Measurements from ENCODE around the gene RNF13. TPM values are rescaled to one million over a fixed set of nuclear protein-coding genes. Genes with fewer than 3 reads are reported as not detected.
"Not testable (repeated sequence)": the region's sequence is repeated elsewhere in the genome, so short reads cannot be mapped to it uniquely, and the experiment has no call there.

The RNF13 gene
- total RNA-seq, 1 donor, result 45.8 TPM

DNA sequence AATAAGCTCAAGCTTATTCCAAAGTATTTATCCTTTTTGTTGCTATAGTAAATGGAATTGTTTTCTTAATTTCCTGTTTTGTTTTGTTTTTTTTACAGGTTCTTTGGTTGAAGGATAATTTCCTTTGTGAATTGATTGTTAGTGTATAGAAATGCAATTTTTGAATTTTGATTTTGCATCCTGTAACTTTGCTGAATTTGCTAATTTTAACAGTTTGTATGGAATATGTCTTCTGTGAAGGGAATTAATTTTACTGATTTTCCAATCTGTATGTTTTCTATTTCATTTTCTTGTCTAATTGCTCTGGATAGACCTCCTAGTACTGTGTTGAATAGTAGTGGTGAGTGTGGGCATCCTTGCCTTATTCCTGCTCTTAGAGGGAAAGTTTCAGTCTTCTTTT is 129.4 kb downstream of the RNF13 start:
- DNase-seq (ENCODE audit: low read depth in 2 of 3, low spot score in 2 of 3), result no peak

DNA sequence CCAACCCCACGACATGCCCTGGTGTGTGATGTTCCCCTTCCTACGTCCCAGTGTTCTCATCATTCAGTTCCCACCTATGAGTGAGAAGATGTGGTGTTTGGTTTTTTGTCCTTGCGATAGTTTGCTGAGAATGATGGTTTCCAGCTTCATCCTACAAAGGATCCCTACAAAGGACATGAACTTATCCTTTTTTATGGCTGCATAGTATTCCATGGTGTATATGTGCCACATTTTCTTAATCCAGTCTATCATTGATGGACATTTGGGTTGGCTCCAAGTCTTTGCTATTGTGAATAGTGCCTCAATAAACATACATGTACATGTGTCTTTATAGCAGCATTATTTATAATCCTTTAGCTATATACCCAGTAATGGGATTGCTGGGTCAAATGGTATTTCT is 131.0 kb downstream of the RNF13 start:
- DNase-seq (ENCODE audit: low read depth in 2 of 3, low spot score in 2 of 3), result not testable (repeated sequence)

DNA sequence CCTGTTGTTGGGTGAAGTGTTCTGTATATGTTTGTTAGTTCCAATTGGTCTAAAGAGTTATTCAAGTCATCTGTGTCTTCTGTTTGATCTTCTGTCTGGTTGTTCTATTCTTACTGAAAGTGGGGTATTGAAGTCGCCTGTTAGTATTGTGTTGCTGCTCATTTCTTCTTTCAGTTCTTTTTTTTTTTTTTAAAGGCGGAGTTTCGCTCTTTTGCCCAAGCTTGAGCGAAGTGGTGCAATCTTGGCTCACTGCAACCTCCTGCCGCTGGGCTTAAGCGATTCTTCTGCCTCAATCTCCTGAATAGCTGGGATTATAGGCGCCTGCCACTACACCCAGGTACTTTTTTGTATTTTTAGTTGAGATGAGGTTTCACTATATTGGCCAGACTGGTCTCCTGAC is 134.2 kb downstream of the RNF13 start:
- DNase-seq (ENCODE audit: low read depth in 2 of 3, low spot score in 2 of 3), result no peak

DNA sequence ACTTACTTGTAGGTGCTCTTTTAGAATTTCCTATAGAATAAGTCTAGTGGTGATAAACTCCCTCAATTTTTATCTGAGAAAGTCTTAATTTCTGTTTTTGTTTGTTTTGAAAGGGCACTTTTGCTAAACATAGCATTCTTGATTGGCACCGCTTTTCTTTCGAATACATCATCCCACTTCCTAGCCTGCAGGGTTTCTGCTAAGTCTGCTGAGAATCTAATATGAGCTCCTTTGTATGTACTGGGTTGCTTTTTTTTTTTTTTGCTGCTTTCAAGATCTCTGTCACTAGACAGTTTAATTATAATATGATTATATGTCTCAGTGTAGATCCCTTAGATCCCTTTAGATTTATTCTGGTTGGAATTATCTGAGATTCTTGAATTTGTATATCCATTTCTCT is 136.2 kb downstream of the RNF13 start:
- no peak for DNase-seq (ENCODE audit: low read depth in 2 of 3, low spot score in 2 of 3)

DNA sequence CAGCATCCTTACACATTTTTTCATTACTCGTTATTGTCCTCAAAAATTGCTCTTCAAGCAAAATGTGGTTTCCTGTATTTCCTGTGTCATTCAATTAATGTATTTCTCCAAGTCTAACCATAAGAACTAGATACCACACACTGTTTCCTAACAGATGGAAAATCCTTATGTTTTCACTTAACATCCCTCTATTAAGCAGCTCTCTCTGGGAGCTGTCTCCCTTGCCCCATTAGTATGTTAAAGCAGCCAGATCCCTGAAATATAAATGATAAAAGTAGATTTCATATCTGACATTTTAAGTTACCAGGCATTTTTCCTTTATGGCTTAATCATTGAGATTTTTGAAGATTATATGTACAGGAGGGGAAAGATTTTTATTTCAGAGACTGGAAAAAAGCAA is 141.8 kb downstream of the RNF13 start:
- DNase-seq (ENCODE audit: low read depth in 2 of 3, low spot score in 2 of 3), result no peak

DNA sequence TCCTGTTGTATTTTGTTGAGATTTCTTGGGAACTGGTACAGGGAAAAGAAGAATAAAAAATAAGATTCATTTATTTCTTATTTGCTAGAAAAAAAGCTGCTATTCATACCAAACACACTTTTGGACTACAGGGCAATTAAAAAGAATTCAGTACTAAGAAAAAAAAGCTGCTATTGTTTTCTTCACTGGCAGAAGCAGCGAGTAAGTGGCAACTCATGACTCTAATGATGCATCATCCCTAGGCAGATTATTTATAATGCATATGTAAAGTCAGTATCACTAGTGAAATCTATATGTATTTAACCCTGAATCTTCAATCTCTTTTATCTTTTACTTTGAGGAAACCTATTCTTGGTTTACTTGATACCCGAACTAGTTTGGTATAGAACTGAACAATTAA is 142.4 kb downstream of the RNF13 start:
- DNase-seq (ENCODE audit: low read depth in 2 of 3, low spot score in 2 of 3), result no peak

DNA sequence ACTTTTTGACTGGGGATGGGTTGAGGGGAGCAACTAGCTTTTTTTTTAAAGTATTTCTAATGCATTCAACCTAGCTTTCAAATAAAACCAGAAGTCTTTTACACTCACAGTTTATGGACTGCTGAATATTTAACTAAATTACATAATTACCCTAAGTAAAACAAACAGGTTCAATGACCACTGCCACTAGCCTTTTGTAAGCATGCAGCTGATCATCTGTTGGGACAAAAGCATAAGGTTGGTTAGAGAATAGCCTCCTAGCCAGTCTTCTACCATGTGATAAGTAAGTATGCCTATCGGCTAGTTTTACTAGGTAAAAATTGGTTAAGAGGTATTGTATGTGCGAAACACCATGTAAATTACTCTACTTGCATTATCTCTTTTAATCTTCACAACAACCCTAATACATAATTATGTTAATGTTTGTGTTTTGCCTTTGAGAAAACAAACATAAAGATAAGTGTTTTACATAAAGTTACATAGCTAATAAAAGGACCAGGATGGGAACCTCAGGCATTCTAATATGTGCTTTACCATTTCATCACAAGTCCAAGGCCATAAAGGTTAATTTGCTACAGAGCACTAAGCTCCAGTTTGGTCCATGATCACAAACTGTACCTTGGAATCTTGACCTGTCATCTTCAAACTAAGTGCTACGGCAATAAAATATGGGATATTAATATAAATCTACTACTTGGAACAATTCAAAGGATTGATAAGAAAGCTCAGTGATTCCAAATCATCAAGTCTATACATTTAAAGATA is 144.5 kb downstream of the RNF13 start:
- no peak for DNase-seq (ENCODE audit: low read depth in 2 of 3, low spot score in 2 of 3)

DNA sequence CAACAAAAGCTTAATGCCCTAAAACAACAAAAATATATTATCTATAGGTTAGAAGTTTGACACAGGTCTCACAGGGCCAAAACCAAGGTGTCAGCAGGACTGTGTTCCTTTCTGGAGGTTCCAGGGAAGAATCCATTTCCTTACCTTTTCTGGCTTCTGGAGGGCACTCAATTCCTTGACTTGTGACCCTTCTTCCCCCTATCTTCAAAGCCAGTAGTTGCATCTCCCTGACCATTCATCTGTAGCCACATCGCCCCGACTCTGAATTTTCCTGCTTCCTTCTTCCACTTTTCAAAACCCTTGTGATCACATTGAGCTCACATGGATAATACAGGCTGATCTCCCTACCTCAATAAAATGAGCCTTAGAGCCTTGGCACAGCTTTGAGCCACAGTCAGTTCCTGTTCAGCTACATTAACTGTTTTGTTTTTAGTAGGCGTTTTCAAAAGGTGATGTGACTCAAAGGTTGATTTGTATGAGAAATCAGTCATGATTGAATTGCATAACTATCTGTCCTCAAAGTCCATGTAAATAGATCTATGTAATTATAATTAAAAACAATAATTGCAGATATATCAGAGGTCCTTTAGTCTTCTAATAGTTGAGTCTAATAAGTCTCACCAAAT is 145.3 kb downstream of the RNF13 start:
- no peak for DNase-seq (ENCODE audit: low read depth in 2 of 3, low spot score in 2 of 3)

DNA sequence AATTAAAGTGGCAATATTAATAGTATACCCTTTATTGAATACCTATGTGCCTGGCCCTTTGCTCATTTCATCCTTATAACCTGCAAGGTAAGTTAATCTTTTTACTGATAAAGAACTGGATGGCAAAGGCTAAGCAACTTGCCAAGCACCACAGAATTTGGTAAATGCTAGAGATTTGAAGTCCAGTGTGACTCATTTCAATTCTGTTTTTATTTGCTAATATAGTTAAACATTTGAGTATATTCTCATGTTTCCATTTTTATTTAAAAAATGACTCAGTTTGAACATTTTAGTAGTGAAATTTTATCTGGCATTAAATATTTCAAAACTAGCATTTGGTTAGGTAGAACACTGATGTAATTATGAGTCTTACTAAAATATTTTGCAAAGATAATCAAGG is 146.4 kb downstream of the RNF13 start:
- no peak for DNase-seq (ENCODE audit: low read depth in 2 of 3, low spot score in 2 of 3)

DNA sequence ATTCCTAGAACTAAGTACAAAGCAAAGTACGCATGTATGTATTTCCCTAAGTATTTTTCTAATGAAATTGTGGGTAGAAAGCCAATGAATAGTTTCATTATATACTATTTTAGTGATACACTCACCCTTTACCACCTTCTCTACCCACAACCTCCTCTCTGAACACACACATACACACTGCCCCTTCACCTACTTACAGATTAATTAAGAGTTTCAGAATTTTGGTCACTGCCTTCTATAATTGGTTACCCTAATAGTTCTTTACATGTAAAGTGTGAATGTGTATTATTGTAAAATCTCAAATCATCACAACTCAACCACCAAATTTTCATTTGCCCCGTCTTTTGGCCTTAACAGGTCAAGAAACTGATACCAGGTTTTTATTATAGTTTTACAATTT is 150.5 kb downstream of the RNF13 start:
- no peak for DNase-seq (ENCODE audit: low read depth in 2 of 3, low spot score in 2 of 3)

DNA sequence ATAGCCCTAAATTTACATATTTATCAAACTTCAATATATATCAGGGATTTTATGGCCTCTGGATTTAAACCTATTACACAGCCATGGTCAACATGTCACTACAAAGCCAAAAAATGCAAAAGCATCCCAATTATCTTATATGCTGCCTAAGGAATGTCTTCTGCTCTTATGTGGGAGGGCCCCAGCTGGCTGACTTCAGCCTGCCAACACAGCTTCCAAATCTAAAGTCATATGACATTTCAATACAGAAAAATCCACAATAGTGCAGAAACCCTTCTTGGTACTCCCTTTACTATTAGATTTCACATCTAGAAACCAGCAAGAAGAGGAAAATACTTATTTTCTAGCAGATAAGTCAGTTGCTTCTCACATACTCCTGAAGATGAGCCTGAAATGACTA is 151.3 kb downstream of the RNF13 start:
- DNase-seq (ENCODE audit: low read depth in 2 of 3, low spot score in 2 of 3), result no peak

DNA sequence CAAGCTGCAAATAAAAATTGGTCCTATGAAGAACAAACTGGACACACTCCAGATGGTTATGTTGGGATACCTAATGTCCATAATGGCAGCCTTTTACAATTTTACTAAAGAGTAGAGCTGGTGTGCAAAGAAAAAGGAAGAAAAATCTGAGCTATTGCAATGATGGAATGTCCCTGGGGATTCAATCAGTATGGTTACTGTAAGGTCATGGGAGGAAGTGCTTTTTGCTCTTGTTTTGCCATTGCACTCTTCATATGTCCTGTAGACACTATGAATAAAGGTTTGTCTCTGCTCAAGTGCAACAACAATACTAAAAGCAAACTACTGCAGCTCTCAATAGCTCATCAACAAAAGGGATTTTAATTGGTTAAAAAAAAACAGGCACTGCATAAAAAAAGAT is 152.3 kb downstream of the RNF13 start:
- no peak for DNase-seq (ENCODE audit: low read depth in 2 of 3, low spot score in 2 of 3)

DNA sequence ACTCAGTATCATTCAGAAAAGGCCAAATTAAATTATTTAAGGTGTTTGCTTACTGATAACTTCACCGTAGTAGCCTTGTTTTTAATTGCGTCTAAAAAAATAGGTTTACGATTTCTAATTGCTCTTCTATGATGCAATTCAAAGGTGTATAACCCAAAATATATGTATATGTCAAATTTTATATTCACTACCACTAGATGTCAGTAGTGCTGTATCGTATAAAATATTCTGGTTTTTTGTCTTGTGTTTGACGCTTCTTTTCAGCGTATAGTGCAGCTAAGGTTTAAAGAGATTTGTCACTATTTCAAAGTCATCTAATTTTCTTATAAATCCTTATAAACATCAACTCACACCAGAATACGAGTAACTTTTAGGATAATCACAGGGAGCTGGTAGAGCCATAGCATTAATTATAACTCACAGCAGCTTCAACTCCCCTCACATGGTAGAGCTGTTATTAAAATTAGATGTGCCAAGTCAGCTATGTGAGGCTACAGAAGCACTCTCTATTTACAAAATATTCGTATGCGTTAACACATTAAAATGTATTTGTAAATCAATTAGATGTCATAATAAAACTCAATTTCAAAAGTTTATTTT is 154.2 kb downstream of the RNF13 start:
- DNase-seq (ENCODE audit: low read depth in 2 of 3, low spot score in 2 of 3), result peak; percentile 16 to 81 (median 35)

DNA sequence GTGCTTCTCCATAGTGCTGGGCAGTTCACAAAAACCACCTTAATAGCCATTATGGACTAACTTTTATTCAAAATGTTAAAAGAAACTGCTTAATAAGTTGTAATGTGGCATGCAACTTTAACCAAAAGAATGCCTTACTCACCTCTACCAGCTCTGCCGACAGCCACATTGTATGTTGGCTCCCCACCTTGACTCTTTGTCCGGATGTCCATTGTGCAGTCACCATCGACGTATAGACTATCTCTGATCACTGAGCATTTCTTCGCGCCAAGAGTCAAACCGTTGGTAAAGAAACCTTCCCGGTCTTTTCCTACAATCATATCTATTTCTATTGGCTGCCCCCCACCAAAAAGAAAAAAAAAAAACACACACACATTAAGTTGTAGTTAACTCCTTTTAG is 155.2 kb downstream of the RNF13 start:
- no peak for DNase-seq (ENCODE audit: low read depth in 2 of 3, low spot score in 2 of 3)

DNA sequence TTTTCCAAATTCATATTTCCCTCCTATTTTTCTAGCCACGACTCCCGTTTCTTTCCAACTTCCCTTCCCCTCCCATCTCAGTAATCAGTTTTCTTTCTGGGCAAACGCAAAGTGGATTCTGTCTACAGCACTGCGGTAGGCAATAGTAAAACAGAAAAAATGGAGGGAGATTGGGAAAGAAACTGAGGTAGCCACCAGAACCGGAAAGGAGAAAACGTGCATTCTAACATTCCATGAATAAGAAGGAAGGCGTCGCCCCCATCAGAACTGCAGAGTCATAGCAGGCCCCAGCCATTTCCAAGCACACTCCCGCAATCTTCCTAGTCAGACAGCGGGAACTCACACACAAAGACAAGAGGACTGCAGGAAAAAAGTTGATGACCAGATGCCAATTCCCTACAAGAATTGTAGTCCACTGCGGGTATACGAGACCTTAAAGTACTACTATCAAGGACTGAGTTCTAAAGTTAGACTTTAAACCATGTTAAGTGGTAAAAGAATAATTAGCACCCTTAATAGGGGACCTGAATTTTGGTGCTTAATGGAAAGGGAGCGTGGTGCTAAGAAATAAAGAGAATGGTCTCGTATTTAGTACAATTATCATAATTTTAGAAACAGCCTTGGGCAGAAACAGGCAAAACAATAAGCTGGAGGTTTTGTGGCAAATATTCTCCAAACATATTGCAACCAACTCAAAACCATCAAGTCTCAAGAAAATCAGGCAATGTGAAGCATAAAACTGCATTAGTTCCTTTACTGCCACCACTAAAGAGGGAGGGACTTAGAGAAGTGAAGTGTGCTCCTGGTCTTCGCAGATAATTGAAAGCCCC is 156.3 kb downstream of the RNF13 start:
- no peak for DNase-seq (ENCODE audit: low read depth in 2 of 3, low spot score in 2 of 3)

DNA sequence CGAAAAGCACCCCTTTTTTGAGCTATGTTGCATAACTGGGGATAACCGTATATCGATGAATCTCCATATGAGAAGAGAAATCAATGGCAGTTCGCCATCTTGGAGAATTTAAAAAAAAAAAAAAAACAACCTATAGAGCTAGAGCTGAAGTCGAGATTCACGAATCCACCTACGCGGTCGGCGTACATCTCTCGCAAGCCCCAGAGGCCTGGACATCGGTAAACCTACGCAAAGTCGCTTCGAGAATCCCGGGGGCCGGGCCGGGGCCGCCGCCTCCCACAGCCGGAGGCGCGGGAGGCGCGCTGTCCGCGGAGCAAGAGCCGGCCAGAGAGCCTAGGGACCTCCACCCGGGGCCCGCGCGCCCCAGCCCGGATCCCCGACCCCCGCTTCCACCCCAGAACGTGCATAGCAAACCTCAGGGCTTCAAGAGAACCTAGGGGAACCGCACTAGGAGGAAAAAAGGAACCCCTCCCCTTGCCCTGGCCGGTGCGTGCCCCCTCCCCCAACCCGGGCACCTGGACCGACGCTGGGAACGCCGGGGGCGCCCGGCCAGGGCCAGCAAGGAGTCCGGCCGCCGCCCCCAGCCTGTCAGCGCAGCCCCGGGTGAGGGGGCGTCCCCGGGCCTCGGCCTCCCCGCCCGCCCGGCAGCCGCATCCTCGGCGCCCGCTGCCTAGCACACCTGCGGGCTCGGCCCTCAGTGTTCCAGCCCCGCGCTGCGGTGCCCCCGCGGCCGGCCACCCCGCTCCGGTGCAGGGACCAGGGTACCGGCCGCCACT is 157.1 kb downstream of the RNF13 start:
- DNase-seq (ENCODE audit: low read depth in 2 of 3, low spot score in 2 of 3), result peak; percentile 52 to 78 (median 73)

DNA sequence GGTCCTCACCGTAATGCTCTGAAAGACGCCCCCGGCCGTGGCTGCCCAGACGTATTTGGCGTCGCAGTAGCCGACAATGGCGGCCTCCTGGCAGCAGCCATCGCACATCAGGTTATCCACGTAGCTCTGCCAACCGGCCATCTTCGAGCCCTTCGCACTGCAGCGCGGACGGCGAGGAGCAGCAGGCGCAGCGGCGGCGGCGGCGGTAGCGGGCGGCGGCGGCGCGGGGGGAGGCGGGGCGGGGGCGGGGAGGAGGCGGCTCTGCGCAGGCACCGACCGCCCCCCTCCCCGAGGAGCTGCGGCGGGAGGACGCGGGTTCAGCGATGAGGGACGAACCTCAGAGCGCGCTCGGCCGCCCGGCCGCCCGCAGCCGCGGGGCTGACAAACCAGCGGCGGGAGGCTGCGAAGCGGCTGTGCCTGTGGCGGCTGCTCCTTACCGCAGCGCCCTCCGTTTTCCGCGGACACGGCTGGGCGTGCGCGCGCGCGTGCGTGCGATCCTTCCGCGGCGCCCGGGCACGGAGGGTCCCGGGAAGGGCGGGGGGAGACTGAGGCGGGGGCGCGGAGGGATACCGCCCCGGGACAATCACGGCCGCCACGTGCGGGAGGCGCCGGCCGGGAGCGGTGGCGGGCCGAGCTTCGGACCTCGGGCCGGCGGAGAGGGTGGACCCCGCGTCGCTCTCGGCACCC is 157.8 kb downstream of the RNF13 start, which contains the start of gene PFN2:
PFN2 (minus strand) TSS at position 180 of the 687 bp plus-strand sequence; CDS start at position 141, 39 bp downstream.
- peak; percentile 37 to 53 (median 53) for DNase-seq (ENCODE audit: low read depth in 2 of 3, low spot score in 2 of 3)

DNA sequence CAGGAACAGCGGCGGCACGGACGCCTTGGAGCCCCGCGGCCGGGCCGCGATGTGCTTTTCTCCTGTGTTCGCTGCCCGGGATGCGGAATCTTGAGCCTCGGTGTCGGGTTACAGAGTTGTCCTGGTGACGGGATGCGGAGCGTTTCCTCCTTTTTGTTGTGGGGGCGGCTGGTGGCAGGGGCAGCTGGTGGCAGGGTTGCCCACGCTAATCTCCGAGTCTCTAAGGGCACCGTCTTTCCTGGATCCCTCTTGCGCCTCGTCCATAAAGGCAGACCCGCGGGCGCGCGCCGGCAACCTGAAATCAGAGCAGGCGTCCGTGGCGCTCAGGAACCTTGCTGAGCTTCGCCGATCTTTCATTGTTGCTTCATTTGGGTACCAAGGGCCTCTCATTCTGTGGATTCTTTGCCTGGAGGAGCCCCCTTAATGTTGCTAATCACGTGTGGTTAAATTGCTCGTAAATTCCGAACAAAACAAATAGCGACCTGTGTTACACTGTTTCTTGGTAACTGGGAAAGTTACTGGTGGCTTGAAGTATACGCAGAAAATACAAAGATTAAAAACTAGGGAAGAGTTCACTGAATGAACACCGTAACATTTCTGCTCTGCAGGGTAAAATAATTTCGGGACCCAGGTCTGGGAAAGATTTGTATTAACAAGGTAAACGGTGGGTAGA is 158.5 kb downstream of the RNF13 start:
- DNase-seq (ENCODE audit: low read depth in 2 of 3, low spot score in 2 of 3), result peak; percentile 13 to 49 (median 25)

DNA sequence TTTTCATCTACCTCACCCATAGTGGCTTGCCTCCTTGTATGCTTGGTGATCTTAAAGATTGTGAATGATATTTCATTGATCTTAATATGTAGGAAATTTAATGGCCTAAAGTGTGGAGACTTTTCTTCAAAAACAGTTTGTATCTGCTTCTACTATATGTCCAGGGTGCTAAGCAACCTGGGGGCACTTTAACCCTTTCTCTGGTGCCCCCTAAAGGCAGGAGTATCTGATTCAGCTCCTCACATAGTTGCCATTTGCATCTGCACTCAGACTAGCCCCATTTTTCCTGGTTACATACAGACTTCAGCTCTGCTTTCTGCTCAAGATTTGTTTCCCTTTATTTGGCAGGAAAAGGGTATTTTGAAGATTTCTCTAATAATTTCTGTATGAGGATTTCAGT is 162.9 kb downstream of the RNF13 start:
- DNase-seq (ENCODE audit: low read depth in 2 of 3, low spot score in 2 of 3), result no peak

All from hematopoietic multipotent progenitor cell (in vitro differentiated cells).